GM23338 (cell line): ENCODE results near the gene NVL. TPM values are rescaled to one million over a fixed set of nuclear protein-coding genes. Genes with fewer than 3 reads are reported as not detected.

Experiments
- ATAC-seq: fragments of 200-7000 bp; cut with Tn5 transposase; 3 replicates; pipeline ENCODE4 v1.9.1; 2020
- DNase-seq: peaks from one replicate; pipeline ENCODE4 v3.0.0-alpha.2; 2015; ENCODE audit warnings: low spot score
- H2AFZ ChIP-seq: fragments of 200-600 bp; sonication (generic); 2 replicates; pipeline ENCODE4 v1.8.0; 2016; ENCODE audit warnings: antibody characterized with exemption, mild to moderate bottlenecking, moderate library complexity
- H3F3A ChIP-seq: fragments of 200-600 bp; sonication (generic); replicated peaks from 2 replicates; pipeline ENCODE4 v1.8.0; 2017; ENCODE audit warnings: antibody characterized with exemption, mixed run types, low read depth
- H3K27ac ChIP-seq: fragments of 200-600 bp; sonication (generic); 2 replicates; pipeline ENCODE4 v1.6.1; 2016; ENCODE audit warnings: low read depth
- H3K27me3 ChIP-seq: fragments of 200-600 bp; sonication (generic); 2 replicates; pipeline ENCODE4 v1.8.0; 2016; ENCODE audit warnings: mild to moderate bottlenecking, mixed run types, moderate library complexity; ENCODE audit not compliant: insufficient read depth
- H3K36me3 ChIP-seq: fragments of 200-600 bp; sonication (generic); 2 replicates; pipeline ENCODE4 v1.8.0; 2016; ENCODE audit warnings: mild to moderate bottlenecking; ENCODE audit not compliant: insufficient read depth
- H3K4me1 ChIP-seq: fragments of 200-600 bp; sonication (generic); 2 replicates; pipeline ENCODE4 v1.8.0; 2016; ENCODE audit warnings: mild to moderate bottlenecking, moderate library complexity; ENCODE audit not compliant: insufficient read depth
- H3K4me2 ChIP-seq: fragments of 200-600 bp; sonication (generic); 2 replicates; pipeline ENCODE4 v1.7.1; 2017; ENCODE audit warnings: mixed run types
- H3K4me3 ChIP-seq: fragments of 200-600 bp; sonication (generic); 2 replicates; pipeline ENCODE4 v1.6.1; 2016; ENCODE audit warnings: mixed run types
- H3K79me2 ChIP-seq: fragments of 200-600 bp; sonication (generic); replicated peaks from 2 replicates; pipeline ENCODE4 v1.8.0; 2017; ENCODE audit warnings: mild to moderate bottlenecking; ENCODE audit not compliant: insufficient read depth
- H3K9me2 ChIP-seq: fragments of 200-600 bp; sonication (generic); 2 replicates; pipeline ENCODE4 v1.8.0; 2017; ENCODE audit not compliant: insufficient read depth
- H4K20me1 ChIP-seq: fragments of 200-600 bp; sonication (generic); replicated peaks from 2 replicates; pipeline ENCODE4 v1.8.0; 2017; ENCODE audit warnings: mild to moderate bottlenecking; ENCODE audit not compliant: insufficient read depth
- H3K27ac Mint-ChIP-seq: 2 replicates; pipeline ENCODE4 v1.8.0; 2020; ENCODE audit warnings: inconsistent platforms, mild to moderate bottlenecking, moderate library complexity, mixed read lengths
- H3K27me3 Mint-ChIP-seq: 3 replicates; pipeline ENCODE4 v1.8.0; 2022; ENCODE audit warnings: low read depth, mild to moderate bottlenecking, moderate library complexity, mixed read lengths, inconsistent platforms; ENCODE audit not compliant: insufficient read depth, poor library complexity
- H3K36me3 Mint-ChIP-seq: 3 replicates; pipeline ENCODE4 v1.8.0; 2021; ENCODE audit warnings: low read depth, mild to moderate bottlenecking, inconsistent platforms, moderate library complexity, mixed read lengths
- H3K4me1 Mint-ChIP-seq: 3 replicates; pipeline ENCODE4 v1.8.0; 2020; ENCODE audit warnings: mild to moderate bottlenecking, inconsistent platforms, mixed read lengths
- H3K4me3 Mint-ChIP-seq: 3 replicates; pipeline ENCODE4 v1.8.0; 2021; ENCODE audit warnings: moderate library complexity, mild to moderate bottlenecking, inconsistent platforms, mixed read lengths
- H3K9me3 Mint-ChIP-seq: 3 replicates; pipeline ENCODE4 v1.8.0; 2020; ENCODE audit warnings: moderate library complexity, mild to moderate bottlenecking, inconsistent platforms, mixed read lengths
- CREB1 ChIP-seq: fragments of 250-450 bp; sonication (Bioruptor Pico); IDR thresholded peaks from 2 replicates; pipeline ENCODE4 v1.5.0; 2020; ENCODE audit warnings: low read depth, mild to moderate bottlenecking, moderate library complexity
- EZH2 ChIP-seq: fragments of 200-600 bp; sonication (generic); IDR thresholded peaks from one replicate; pipeline ENCODE4 v1.8.0; 2017; ENCODE audit warnings: antibody characterized with exemption, mild to moderate bottlenecking, low read depth; ENCODE audit not compliant: unreplicated experiment
- EZH2phosphoT487 ChIP-seq: fragments of 200-600 bp; sonication (generic); IDR thresholded peaks from one replicate; pipeline ENCODE4 v1.8.1; 2018; ENCODE audit warnings: antibody characterized with exemption; ENCODE audit not compliant: unreplicated experiment
- JUNB ChIP-seq: IDR thresholded peaks from one replicate; pipeline ENCODE4 v1.6.1; 2016; ENCODE audit warnings: antibody characterized with exemption; ENCODE audit not compliant: unreplicated experiment
- NANOG ChIP-seq: IDR thresholded peaks from 2 replicates; pipeline ENCODE4 v1.6.1; 2016; ENCODE audit warnings: antibody characterized with exemption, borderline replicate concordance
- POLR2AphosphoS5 ChIP-seq: IDR thresholded peaks from 2 replicates; pipeline ENCODE4 v1.6.1; 2016; ENCODE audit warnings: antibody characterized with exemption, low read depth
- STAT1 ChIP-seq: IDR thresholded peaks from one replicate; pipeline ENCODE4 v1.6.1; 2016; ENCODE audit warnings: antibody characterized with exemption; ENCODE audit not compliant: unreplicated experiment
- ZNF114 ChIP-seq: fragments of 250-450 bp; sonication (Bioruptor Pico); IDR thresholded peaks from 2 replicates; pipeline ENCODE4 v1.5.0; 2020; ENCODE audit warnings: mild to moderate bottlenecking, moderate library complexity
- ZNF331 ChIP-seq: fragments of 250-450 bp; sonication (Bioruptor Pico); IDR thresholded peaks from 2 replicates; pipeline ENCODE4 v1.5.0; 2020; ENCODE audit warnings: low read depth, mild to moderate bottlenecking, moderate library complexity
- polyA plus RNA-seq: library from polyadenylated mRNA; unstranded; fragments of >200 nt; fragmentation: Nextera tagmentation; extraction: Ambion mirVana; gene quantifications from 2 replicates; pipeline ENCODE4 v1.2.1, GENCODE V29; 2016
- total RNA-seq: library from RNA; depleted of rRNA; stranded (reverse); fragments of >200 nt; shearing (Covaris generic); gene quantifications from 2 replicates; pipeline ENCODE4 v1.2.3, GENCODE V29; 2014
- TF ChIP-seq, protein P1 (sequence below): IDR thresholded peaks from 2 replicates; pipeline ENCODE4 v1.6.1; 2016; ENCODE audit warnings: antibody characterized with exemption
- TF ChIP-seq, protein P2 (sequence below): IDR thresholded peaks from one replicate; pipeline ENCODE4 v1.6.1; 2018; ENCODE audit warnings: antibody characterized with exemption; ENCODE audit not compliant: unreplicated experiment
- TF ChIP-seq, protein P3 (sequence below), 2 experiments: fragments of 200-600 bp in 1 of 2; sonication (generic) in 1 of 2; conservative IDR thresholded peaks; 2 replicates each; pipeline versions ENCODE4 v1.5.1 to v1.6.1; 2016 to 2017; ENCODE audit warnings: antibody characterized with exemption in 2 of 2, low read depth in 2 of 2, mild to moderate bottlenecking in 2 of 2, moderate library complexity in 1 of 2

The NVL gene
- total and polyA plus RNA-seq, 2 experiments from 2014 or later: 44.4 to 71.7 TPM

DNA sequence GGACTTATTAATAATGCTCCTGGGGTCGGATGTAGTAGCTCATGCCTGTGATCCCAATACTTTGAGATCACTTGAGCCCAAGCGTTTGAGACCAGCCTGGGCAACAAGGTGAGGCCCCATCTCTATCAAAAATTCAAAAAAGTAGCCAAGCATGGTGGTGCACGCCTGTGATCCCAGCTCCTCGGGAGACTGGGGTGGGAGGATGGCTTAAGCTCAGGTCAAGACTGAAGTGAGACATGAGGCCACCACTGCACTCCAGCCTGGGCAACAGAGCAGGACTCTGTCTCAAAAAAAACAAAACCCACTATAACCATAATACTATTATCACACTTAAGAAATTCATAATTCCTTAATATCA is 148.5 kb downstream of the NVL start (continued):
- TF ChIP-seq, protein P1, sequence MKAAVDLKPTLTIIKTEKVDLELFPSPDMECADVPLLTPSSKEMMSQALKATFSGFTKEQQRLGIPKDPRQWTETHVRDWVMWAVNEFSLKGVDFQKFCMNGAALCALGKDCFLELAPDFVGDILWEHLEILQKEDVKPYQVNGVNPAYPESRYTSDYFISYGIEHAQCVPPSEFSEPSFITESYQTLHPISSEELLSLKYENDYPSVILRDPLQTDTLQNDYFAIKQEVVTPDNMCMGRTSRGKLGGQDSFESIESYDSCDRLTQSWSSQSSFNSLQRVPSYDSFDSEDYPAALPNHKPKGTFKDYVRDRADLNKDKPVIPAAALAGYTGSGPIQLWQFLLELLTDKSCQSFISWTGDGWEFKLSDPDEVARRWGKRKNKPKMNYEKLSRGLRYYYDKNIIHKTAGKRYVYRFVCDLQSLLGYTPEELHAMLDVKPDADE: no peak
- TF ChIP-seq JUNB: no peak
- no peak for TF ChIP-seq POLR2AphosphoS5
- no peak for TF ChIP-seq NANOG
- TF ChIP-seq EZH2phosphoT487: no peak
- TF ChIP-seq EZH2: no peak
- no peak for TF ChIP-seq ZNF114 (CRISPR knock-in tag)

DNA sequence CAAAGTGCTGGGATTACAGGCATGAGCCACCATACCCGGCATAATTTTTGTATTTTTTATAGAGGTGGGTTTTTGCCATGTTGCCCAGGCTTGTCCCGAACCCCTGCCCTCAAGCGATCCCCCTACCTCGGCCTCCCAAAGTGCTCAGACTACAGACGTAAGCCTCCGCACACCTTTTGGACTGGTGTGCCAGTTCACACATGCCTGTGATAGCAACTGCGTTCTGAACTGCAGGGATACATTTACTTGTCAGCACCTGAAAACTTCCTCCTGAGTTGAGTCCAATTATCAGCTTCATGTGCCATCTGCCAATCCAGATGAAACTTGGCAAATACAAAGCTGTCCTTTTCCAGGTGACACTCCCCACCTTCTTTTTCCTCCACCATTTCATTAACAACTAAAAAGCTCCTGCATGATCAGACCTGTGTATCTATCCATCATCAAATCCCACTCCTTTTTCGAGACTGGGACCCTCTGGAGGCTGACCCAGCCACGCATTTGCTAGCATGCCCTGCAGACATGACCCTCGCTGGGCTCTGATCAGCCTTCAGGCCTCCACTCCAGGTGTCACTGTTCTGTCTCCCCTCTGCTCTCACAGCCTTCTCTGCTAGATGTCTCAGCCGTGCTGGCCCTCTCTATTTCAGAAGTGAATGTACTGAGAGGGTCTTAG is 149.1 kb downstream of the NVL start:
- H4K20me1 ChIP-seq: no peaks in the 10 kb centered on the region; the same call in 1 of the 2 replicates
- H2AFZ ChIP-seq: no peak overlapping the region
- H3K36me3 Mint-ChIP-seq: peaks cover 8% of the 10 kb centered on the region
- DNase-seq: no peak
- H3K9me2 ChIP-seq: no peaks in the 10 kb centered on the region
- H3K4me2 ChIP-seq: no peak overlapping the region
- H3K27me3 ChIP-seq: no peaks in the 10 kb centered on the region
- TF ChIP-seq EZH2phosphoT487: no peak
- TF ChIP-seq JUNB: no peak
- TF ChIP-seq, protein P1: no peak
- no peak for TF ChIP-seq POLR2AphosphoS5
- no peak for TF ChIP-seq STAT1
- TF ChIP-seq ZNF331 (CRISPR knock-in tag): no peak
- TF ChIP-seq EZH2: no peak
- H3F3A ChIP-seq: peaks cover 20% of the 10 kb centered on the region
- H3K79me2 ChIP-seq: peaks cover 23% of the 10 kb centered on the region
- no peak overlapping the region; the same call in 1 of the 2 replicates for H3K27ac Mint-ChIP-seq
- H3K4me3 Mint-ChIP-seq: no peak overlapping the region
- H3K27me3 Mint-ChIP-seq: peaks cover 13% of the 10 kb centered on the region
- H3K36me3 ChIP-seq: no peaks in the 10 kb centered on the region
- no peak overlapping the region for H3K4me3 ChIP-seq
- H3K27ac ChIP-seq: no peak overlapping the region
- H3K9me3 Mint-ChIP-seq: no peaks in the 10 kb centered on the region
- H3K4me1 Mint-ChIP-seq: peaks cover 20% of the 10 kb centered on the region
- ATAC-seq: no peak
- H3K4me1 ChIP-seq: peaks cover 15% of the 10 kb centered on the region; the same call in 1 of the 2 replicates

DNA sequence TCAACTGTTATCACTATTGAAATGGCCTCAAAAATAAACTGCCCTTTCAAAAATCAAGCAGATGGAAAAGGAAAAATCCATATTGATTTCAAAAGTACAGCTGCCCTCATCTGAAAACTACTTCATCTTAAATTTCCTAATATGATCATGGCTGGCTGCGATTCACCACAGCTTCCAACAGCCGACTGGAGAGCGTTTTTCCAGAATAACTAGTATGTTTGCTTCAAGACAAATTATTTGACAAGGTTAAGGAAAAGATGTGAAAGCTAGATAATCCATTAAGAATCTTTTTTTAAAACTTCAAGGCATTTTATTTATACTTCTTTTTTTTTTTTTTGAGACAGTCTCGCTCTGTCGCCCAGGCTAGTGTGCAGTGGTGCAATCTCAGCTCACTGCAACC is 151.1 kb downstream of the NVL start:
- no peaks in the 10 kb centered on the region for H3K9me3 Mint-ChIP-seq
- no peak overlapping the region for H3K4me3 Mint-ChIP-seq
- peaks cover 11% of the 10 kb centered on the region for H3K27me3 Mint-ChIP-seq
- no peaks in the 10 kb centered on the region for H3K9me2 ChIP-seq
- H3K36me3 Mint-ChIP-seq: no peaks in the 10 kb centered on the region
- no peaks in the 10 kb centered on the region for H3K36me3 ChIP-seq
- H3K27ac Mint-ChIP-seq: no peak overlapping the region
- no peak for DNase-seq
- no peaks in the 10 kb centered on the region for H4K20me1 ChIP-seq
- H3K4me2 ChIP-seq: no peak overlapping the region
- peaks cover 17% of the 10 kb centered on the region for H3K4me1 Mint-ChIP-seq
- H3K4me1 ChIP-seq: peaks cover 10% of the 10 kb centered on the region; the same call in 1 of the 2 replicates
- no peak for ATAC-seq
- no peaks in the 10 kb centered on the region for H3K27me3 ChIP-seq
- H2AFZ ChIP-seq: no peak overlapping the region
- no peak overlapping the region for H3K4me3 ChIP-seq
- H3K27ac ChIP-seq: no peak overlapping the region
- peaks cover 2% of the 10 kb centered on the region for H3K79me2 ChIP-seq
- H3F3A ChIP-seq: peaks cover 13% of the 10 kb centered on the region
- TF ChIP-seq, protein P2, sequence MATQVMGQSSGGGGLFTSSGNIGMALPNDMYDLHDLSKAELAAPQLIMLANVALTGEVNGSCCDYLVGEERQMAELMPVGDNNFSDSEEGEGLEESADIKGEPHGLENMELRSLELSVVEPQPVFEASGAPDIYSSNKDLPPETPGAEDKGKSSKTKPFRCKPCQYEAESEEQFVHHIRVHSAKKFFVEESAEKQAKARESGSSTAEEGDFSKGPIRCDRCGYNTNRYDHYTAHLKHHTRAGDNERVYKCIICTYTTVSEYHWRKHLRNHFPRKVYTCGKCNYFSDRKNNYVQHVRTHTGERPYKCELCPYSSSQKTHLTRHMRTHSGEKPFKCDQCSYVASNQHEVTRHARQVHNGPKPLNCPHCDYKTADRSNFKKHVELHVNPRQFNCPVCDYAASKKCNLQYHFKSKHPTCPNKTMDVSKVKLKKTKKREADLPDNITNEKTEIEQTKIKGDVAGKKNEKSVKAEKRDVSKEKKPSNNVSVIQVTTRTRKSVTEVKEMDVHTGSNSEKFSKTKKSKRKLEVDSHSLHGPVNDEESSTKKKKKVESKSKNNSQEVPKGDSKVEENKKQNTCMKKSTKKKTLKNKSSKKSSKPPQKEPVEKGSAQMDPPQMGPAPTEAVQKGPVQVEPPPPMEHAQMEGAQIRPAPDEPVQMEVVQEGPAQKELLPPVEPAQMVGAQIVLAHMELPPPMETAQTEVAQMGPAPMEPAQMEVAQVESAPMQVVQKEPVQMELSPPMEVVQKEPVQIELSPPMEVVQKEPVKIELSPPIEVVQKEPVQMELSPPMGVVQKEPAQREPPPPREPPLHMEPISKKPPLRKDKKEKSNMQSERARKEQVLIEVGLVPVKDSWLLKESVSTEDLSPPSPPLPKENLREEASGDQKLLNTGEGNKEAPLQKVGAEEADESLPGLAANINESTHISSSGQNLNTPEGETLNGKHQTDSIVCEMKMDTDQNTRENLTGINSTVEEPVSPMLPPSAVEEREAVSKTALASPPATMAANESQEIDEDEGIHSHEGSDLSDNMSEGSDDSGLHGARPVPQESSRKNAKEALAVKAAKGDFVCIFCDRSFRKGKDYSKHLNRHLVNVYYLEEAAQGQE: no peak
- no peak for TF ChIP-seq JUNB
- TF ChIP-seq STAT1: no peak
- TF ChIP-seq, protein P3, sequence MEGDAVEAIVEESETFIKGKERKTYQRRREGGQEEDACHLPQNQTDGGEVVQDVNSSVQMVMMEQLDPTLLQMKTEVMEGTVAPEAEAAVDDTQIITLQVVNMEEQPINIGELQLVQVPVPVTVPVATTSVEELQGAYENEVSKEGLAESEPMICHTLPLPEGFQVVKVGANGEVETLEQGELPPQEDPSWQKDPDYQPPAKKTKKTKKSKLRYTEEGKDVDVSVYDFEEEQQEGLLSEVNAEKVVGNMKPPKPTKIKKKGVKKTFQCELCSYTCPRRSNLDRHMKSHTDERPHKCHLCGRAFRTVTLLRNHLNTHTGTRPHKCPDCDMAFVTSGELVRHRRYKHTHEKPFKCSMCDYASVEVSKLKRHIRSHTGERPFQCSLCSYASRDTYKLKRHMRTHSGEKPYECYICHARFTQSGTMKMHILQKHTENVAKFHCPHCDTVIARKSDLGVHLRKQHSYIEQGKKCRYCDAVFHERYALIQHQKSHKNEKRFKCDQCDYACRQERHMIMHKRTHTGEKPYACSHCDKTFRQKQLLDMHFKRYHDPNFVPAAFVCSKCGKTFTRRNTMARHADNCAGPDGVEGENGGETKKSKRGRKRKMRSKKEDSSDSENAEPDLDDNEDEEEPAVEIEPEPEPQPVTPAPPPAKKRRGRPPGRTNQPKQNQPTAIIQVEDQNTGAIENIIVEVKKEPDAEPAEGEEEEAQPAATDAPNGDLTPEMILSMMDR (conservative IDR thresholded peaks at IDR 0.05; ENCODE audit: low read depth in 2 of 2): no peak
- TF ChIP-seq EZH2phosphoT487: no peak
- TF ChIP-seq ZNF114 (CRISPR knock-in tag): no peak
- no peak for TF ChIP-seq CREB1 (CRISPR knock-in tag)
